Esophagus squamous epithelium (tissue), 5 donors: ENCODE results near the gene RNF111. TPM values are rescaled to one million over a fixed set of nuclear protein-coding genes. Genes with fewer than 3 reads are reported as not detected.

Experiments used
- DNase-seq: peaks from one replicate; lab custom pipeline; 2025; lab: John Stamatoyannopoulos, UW
- H3K27ac ChIP-seq, 4 donors: fragments of 200-600 bp; sonication (generic); one replicate each; pipeline ENCODE4 v1.5.1; 2016 to 2019; ENCODE audit warnings: mild to moderate bottlenecking in 1 of 4
- H3K27me3 ChIP-seq, 4 donors: fragments of 200-600 bp; sonication (generic); 1 replicate in 3 of 4; 2 replicates in 1 of 4; pipeline versions ENCODE4 v1.5.1 to v1.6.0; 2017 to 2021; ENCODE audit warnings: antibody characterized with exemption in 1 of 4
- H3K36me3 ChIP-seq, 3 donors: fragments of 200-600 bp; sonication (generic); one replicate each; pipeline ENCODE4 v1.5.1; 2016 to 2019
- H3K4me1 ChIP-seq, 3 donors: fragments of 200-600 bp; sonication (generic); one replicate each; pipeline ENCODE4 v1.5.1; 2017 to 2019
- H3K4me3 ChIP-seq, 4 donors: fragments of 200-600 bp; sonication (generic); 1 replicate in 3 of 4; 2 replicates in 1 of 4; pipeline ENCODE4 v1.5.1; 2016 to 2019; ENCODE audit warnings: mild to moderate bottlenecking in 2 of 4, moderate library complexity in 1 of 4
- H3K9me3 ChIP-seq, 3 donors: fragments of 200-600 bp; sonication (generic); one replicate each; pipeline ENCODE4 v1.5.1; 2016 to 2019
- CTCF ChIP-seq, 6 experiments: fragments of 450-650 bp in 4 of 6; fragments of 200-600 bp in 2 of 6; sonication (generic) in 2 of 6; IDR thresholded peaks; one replicate each; pipeline ENCODE4 v1.5.1; 2016 to 2019; ENCODE audit warnings: antibody characterized with exemption in 6 of 6, mild to moderate bottlenecking in 4 of 6, moderate library complexity in 4 of 6
- POLR2A ChIP-seq, 4 donors: fragments of 450-650 bp; IDR thresholded peaks; one replicate each; pipeline ENCODE4 v1.6.1; 2017; ENCODE audit warnings: antibody characterized with exemption in 4 of 4, mild to moderate bottlenecking in 4 of 4, moderate library complexity in 3 of 4
- WGBS, 2 donors: methylation state at CpG; one replicate each; pipeline ENCODE4 v1.1.5; 2018; 5-methylcytosine and 5-hydroxymethylcytosine counted together
- intact Hi-C: fragments of 100-400 bp; cut with DNase I; formaldehyde crosslinking; loops from one replicate; pipeline ENCODE4 v1.15.0; 2022
- total RNA-seq, 4 donors: library from RNA; depleted of rRNA; stranded (reverse); fragments of >200 nt; gene quantifications; one replicate each; pipeline ENCODE4 v1.1.0, GENCODE V29; 2016
- donor health status: DM: yes; HTN: yes; CAD: no.

The RNF111 gene
- total RNA-seq, 4 donors from 2014 or later, result 15.2 to 19.6 (median 16.5) TPM

GRCh38 chr15:59017449-59017848 lies 30.0 kb downstream of the RNF111 start:
- no peaks in the 10 kb centered on the region for H3K9me3 ChIP-seq
- intact Hi-C loops, result no loop called here
- no peaks in the 10 kb centered on the region for H3K27me3 ChIP-seq
- TF ChIP-seq POLR2A (IDR thresholded peaks at IDR 0.05) (no peak), CTCF (IDR thresholded peaks at IDR 0.05) (no peak)
- H3K36me3 ChIP-seq, result peaks cover 1 to 30% (median 3%) of the 10 kb centered on the region in 3 donors
- peaks cover 0 to 5% (median 0%) of the 10 kb centered on the region in 3 donors for H3K4me1 ChIP-seq
- H3K27ac ChIP-seq, result no peak overlapping the region
- WGBS, 2 donors, result 90 to 92% methylated on average over 2 of the region's 2 CpGs
- DNase-seq, result no peak
- H3K4me3 ChIP-seq, result no peak overlapping the region

- peaks cover 3 to 36% (median 5%) of the 10 kb centered on the region in 3 donors for H3K36me3 ChIP-seq
- no peak for TF ChIP-seq POLR2A (IDR thresholded peaks at IDR 0.05)
- TF ChIP-seq CTCF (IDR thresholded peaks at IDR 0.05), result no peak
- 84 to 90% methylated on average over 5 of the region's 5 CpGs for WGBS, 2 donors
- no peak for DNase-seq
- H3K27ac ChIP-seq, result no peak overlapping the region
- no peak overlapping the region for H3K4me3 ChIP-seq
- intact Hi-C loops, result no loop called here
- H3K9me3 ChIP-seq, result no peaks in the 10 kb centered on the region
- no peaks in the 10 kb centered on the region for H3K4me1 ChIP-seq
- no peaks in the 10 kb centered on the region for H3K27me3 ChIP-seq
Observed at GRCh38 chr15:59018833-59019232, 31.4 kb downstream of the RNF111 start.

- intact Hi-C loops, result no loop called here
- no peak for TF ChIP-seq CTCF (IDR thresholded peaks at IDR 0.05)
- no peak for TF ChIP-seq POLR2A (IDR thresholded peaks at IDR 0.05)
- no peak for DNase-seq
Observed at GRCh38 chr15:59020322-59020721, 32.9 kb downstream of the RNF111 start.

GRCh38 chr15:59022188-59022587 lies 34.7 kb downstream of the RNF111 start:
- DNase-seq, result no peak
- intact Hi-C loops, result no loop called here
- H3K27me3 ChIP-seq, result no peaks in the 10 kb centered on the region
- TF ChIP-seq CTCF (IDR thresholded peaks at IDR 0.05), result no peak
- no peaks in the 10 kb centered on the region for H3K9me3 ChIP-seq
- peaks cover 3 to 42% (median 5%) of the 10 kb centered on the region in 3 donors for H3K36me3 ChIP-seq
- no peak overlapping the region for H3K4me3 ChIP-seq
- H3K4me1 ChIP-seq, result no peaks in the 10 kb centered on the region
- WGBS, 2 donors, result 94 to 100% methylated on average over 1 of the region's 1 CpG
- no peak overlapping the region for H3K27ac ChIP-seq

More at GRCh38 chr15:59020322-59020721, 32.9 kb downstream of the RNF111 start:
- Histone ChIP-seq H3K36me3 (peaks cover 3 to 37% (median 5%) of the 10 kb centered on the region in 3 donors), H3K9me3 (no peaks in the 10 kb centered on the region), H3K4me3 (no peak overlapping the region), H3K27me3 (no peaks in the 10 kb centered on the region), H3K27ac (no peak overlapping the region), H3K4me1 (no peaks in the 10 kb centered on the region)

- no peak for TF ChIP-seq POLR2A (IDR thresholded peaks at IDR 0.05)
- no peak for TF ChIP-seq CTCF (IDR thresholded peaks at IDR 0.05)
- no peak for DNase-seq
- Histone ChIP-seq H3K27ac (no peak overlapping the region), H3K4me3 (no peak overlapping the region), H3K36me3 (peaks cover 5 to 44% (median 6%) of the 10 kb centered on the region in 3 donors), H3K9me3 (no peaks in the 10 kb centered on the region), H3K27me3 (no peaks in the 10 kb centered on the region), H3K4me1 (peaks cover 0 to 3% (median 0%) of the 10 kb centered on the region in 3 donors)
- 90 to 95% methylated on average over 3 of the region's 3 CpGs for WGBS, 2 donors
- intact Hi-C loops, result no loop called here
Observed at GRCh38 chr15:59026207-59026606, 38.7 kb downstream of the RNF111 start.
